Osteoblast (primary cell): ENCODE results near the gene ATP7B. TPM values are rescaled to one million over a fixed set of nuclear protein-coding genes. Genes with fewer than 3 reads are reported as not detected.
A peak's percentile ranks its signal among the peaks of the same experiment; 100 is the strongest.

Source experiments
- DNase-seq: peaks from one replicate; pipeline ENCODE4 v3.0.0; 2011; ENCODE audit warnings: low spot score, mixed read lengths; ENCODE audit not compliant: insufficient read length; ENCODE audit errors: missing footprints
- H2AFZ ChIP-seq: 2 replicates; pipeline ENCODE4 v1.6.0; 2011; ENCODE audit warnings: mild to moderate bottlenecking, low read length
- H3K27ac ChIP-seq: 2 replicates; pipeline ENCODE4 v1.5.1; 2011; ENCODE audit warnings: mild to moderate bottlenecking, low read depth, low read length, moderate library complexity
- H3K27me3 ChIP-seq: 2 replicates; pipeline ENCODE4 v1.6.0; 2012; ENCODE audit warnings: mild to moderate bottlenecking, control low read depth, inconsistent platforms, low read length, moderate library complexity; ENCODE audit not compliant: insufficient read depth
- H3K36me3 ChIP-seq: 2 replicates; pipeline ENCODE4 v1.5.1; 2011; ENCODE audit warnings: mild to moderate bottlenecking, low read length, control low read depth, moderate library complexity; ENCODE audit not compliant: insufficient read depth
- H3K4me1 ChIP-seq: 2 replicates; pipeline ENCODE4 v1.5.1; 2011; ENCODE audit warnings: mild to moderate bottlenecking, low read length, control low read depth, moderate library complexity; ENCODE audit not compliant: insufficient read depth
- H3K4me2 ChIP-seq: 2 replicates; pipeline ENCODE4 v1.6.0; 2011; ENCODE audit warnings: mild to moderate bottlenecking, low read length; ENCODE audit not compliant: insufficient read depth
- H3K4me3 ChIP-seq: fragments of 200-600 bp; sonication (generic); 3 replicates; pipeline ENCODE4 v1.5.1; 2012; ENCODE audit warnings: mild to moderate bottlenecking, low read length, inconsistent platforms; ENCODE audit not compliant: insufficient read depth
- H3K79me2 ChIP-seq: 2 replicates; pipeline ENCODE4 v1.6.0; 2012; ENCODE audit warnings: mild to moderate bottlenecking, low read length, control low read depth, inconsistent platforms; ENCODE audit not compliant: insufficient read depth
- H3K9me3 ChIP-seq: 2 replicates; pipeline ENCODE4 v1.5.1; 2011; ENCODE audit warnings: low read depth, low read length, control low read depth
- H4K20me1 ChIP-seq: 2 replicates; pipeline ENCODE4 v1.6.0; 2012; ENCODE audit warnings: mild to moderate bottlenecking, low read length, control low read depth; ENCODE audit not compliant: insufficient read depth
- CTCF ChIP-seq: IDR thresholded peaks from 2 replicates; pipeline ENCODE4 v1.5.1; 2011; ENCODE audit warnings: mild to moderate bottlenecking, low read depth, low read length, moderate library complexity; ENCODE audit errors: extremely low read depth
- total RNA-seq: library from RNA; depleted of rRNA; stranded (reverse); fragments of >200 nt; gene quantifications from 2 replicates; pipeline ENCODE4 v1.2.3, GENCODE V29; 2012

The ATP7B gene
- total RNA-seq, 1 donor = 4.0 TPM

GRCh38 chr13:52003541-52003940 lies 7.7 kb downstream of the ATP7B start:
- no peak overlapping the region for H2AFZ ChIP-seq
- no peaks in the 10 kb centered on the region for H3K36me3 ChIP-seq
- no peak overlapping the region for H3K4me2 ChIP-seq
- no peak overlapping the region for H3K4me3 ChIP-seq
- no peak overlapping the region for H3K27ac ChIP-seq
- TF ChIP-seq CTCF = no peak
- H3K79me2 ChIP-seq = no peaks in the 10 kb centered on the region
- peaks cover 6% of the 10 kb centered on the region for H4K20me1 ChIP-seq
- peak; percentile 65 for DNase-seq
- H3K27me3 ChIP-seq = peaks cover 13% of the 10 kb centered on the region
- no peaks in the 10 kb centered on the region for H3K9me3 ChIP-seq
- H3K4me1 ChIP-seq = no peaks in the 10 kb centered on the region

- no peaks in the 10 kb centered on the region for H3K36me3 ChIP-seq
- TF ChIP-seq CTCF = no peak
Observed at GRCh38 chr13:52002361-52002760, 8.9 kb downstream of the ATP7B start.

GRCh38 chr13:52001120-52001731 lies 10.0 kb downstream of the ATP7B start:
- Histone ChIP-seq H3K27me3 (peaks cover 20% of the 10 kb centered on the region), H3K79me2 (no peaks in the 10 kb centered on the region), H3K36me3 (no peaks in the 10 kb centered on the region), H3K4me2 (no peak overlapping the region), H3K4me3 (no peak overlapping the region), H3K27ac (no peak overlapping the region), H4K20me1 (peaks cover 16% of the 10 kb centered on the region), H2AFZ (no peak overlapping the region), H3K4me1 (no peaks in the 10 kb centered on the region), H3K9me3 (no peaks in the 10 kb centered on the region)
- TF ChIP-seq CTCF = peak; percentile 61
- DNase-seq = no peak

More at GRCh38 chr13:52002361-52002760, 8.9 kb downstream of the ATP7B start:
- H2AFZ ChIP-seq = no peak overlapping the region
- peaks cover 6% of the 10 kb centered on the region for H4K20me1 ChIP-seq
- H3K4me1 ChIP-seq = no peaks in the 10 kb centered on the region
- H3K27me3 ChIP-seq = peaks cover 13% of the 10 kb centered on the region
- no peak for DNase-seq
- no peak overlapping the region for H3K4me2 ChIP-seq
- H3K4me3 ChIP-seq = no peak overlapping the region
- H3K9me3 ChIP-seq = no peaks in the 10 kb centered on the region
- H3K27ac ChIP-seq = no peak overlapping the region
- H3K79me2 ChIP-seq = no peaks in the 10 kb centered on the region

GRCh38 chr13:51999921-52000320 lies 11.3 kb downstream of the ATP7B start:
- no peak overlapping the region for H3K4me2 ChIP-seq
- H3K36me3 ChIP-seq = no peaks in the 10 kb centered on the region

More at GRCh38 chr13:51999921-52000320, 11.3 kb downstream of the ATP7B start:
- H4K20me1 ChIP-seq = peaks cover 17% of the 10 kb centered on the region
- no peaks in the 10 kb centered on the region for H3K9me3 ChIP-seq
- H3K79me2 ChIP-seq = no peaks in the 10 kb centered on the region
- DNase-seq = no peak
- H2AFZ ChIP-seq = no peak overlapping the region
- H3K4me3 ChIP-seq = no peak overlapping the region
- H3K27ac ChIP-seq = no peak overlapping the region
- H3K27me3 ChIP-seq = peaks cover 23% of the 10 kb centered on the region
- TF ChIP-seq CTCF = no peak
- H3K4me1 ChIP-seq = no peaks in the 10 kb centered on the region
